ENCODE data around the gene PRR7.

- TF ChIP-seq CTCF (IDR thresholded peaks at IDR 0.05) (no peak), POLR2A (IDR thresholded peaks at IDR 0.05) (no peak), EP300 (IDR thresholded peaks at IDR 0.05) (no peak)
These were observed 524 bp downstream of the PRR7 start for GRCh38 chr5:177447066-177447610.
